H1 (cell line): ENCODE results near the gene TPST2. TPM values are rescaled to one million over a fixed set of nuclear protein-coding genes. Genes with fewer than 3 reads are reported as not detected.

Source experiments
- CTCF ChIA-PET: fragments of 300-600 bp; sonication (Branson Sonifier 250); formaldehyde crosslinking; loops from one replicate; lab custom pipeline; 2021; ENCODE audit not compliant: partially characterized antibody; lab: Charles Lee
- POLR2A ChIA-PET: fragments of 300-600 bp; sonication (Branson Sonifier 250); formaldehyde crosslinking; loops from one replicate; lab custom pipeline; 2021; ENCODE audit warnings: inconsistent platforms; ENCODE audit not compliant: partially characterized antibody; lab: Charles Lee
- DNase-seq, 2 experiments: peaks; one replicate each; pipeline versions ENCODE4 v3.0.0 to v3.0.0-alpha.2; 2010 to 2022; ENCODE audit warnings: low spot score in 2 of 2, low read depth in 1 of 2, mixed read lengths in 1 of 2
- FAIRE-seq: peaks from 2 replicates; lab custom pipeline; 2011; peaks lifted over from hg19 to GRCh38; lab: Jason Lieb, UNC
- H2AFZ ChIP-seq: 2 replicates; pipeline ENCODE4 v1.8.1; 2012; ENCODE audit warnings: low read length, inconsistent platforms
- H2AK5ac ChIP-seq: 2 replicates; pipeline ENCODE4 v1.6.1; 2013; ENCODE audit warnings: low read depth, low read length
- H2BK120ac ChIP-seq: replicated peaks from 2 replicates; pipeline ENCODE3; 2013; ENCODE audit warnings: low read depth, low read length, inconsistent platforms
- H2BK12ac ChIP-seq: 2 replicates; pipeline ENCODE4 v1.6.1; 2013; ENCODE audit warnings: low read depth, low read length
- H2BK15ac ChIP-seq: 2 replicates; pipeline ENCODE4 v1.6.1; 2013; ENCODE audit warnings: low read length
- H2BK20ac ChIP-seq: 2 replicates; pipeline ENCODE4 v1.6.1; 2013; ENCODE audit warnings: low read length
- H2BK5ac ChIP-seq: 2 replicates; pipeline ENCODE4 v1.6.1; 2013; ENCODE audit warnings: low read depth, low read length
- H3K14ac ChIP-seq: 2 replicates; pipeline ENCODE4 v1.6.1; 2013; ENCODE audit warnings: inconsistent platforms; ENCODE audit not compliant: insufficient read length
- H3K18ac ChIP-seq: 2 replicates; pipeline ENCODE4 v1.6.1; 2013; ENCODE audit warnings: low read length; ENCODE audit errors: extremely low read depth
- H3K23ac ChIP-seq: 2 replicates; pipeline ENCODE4 v1.6.1; 2013; ENCODE audit warnings: inconsistent platforms; ENCODE audit not compliant: insufficient read length
- H3K23me2 ChIP-seq: 2 replicates; pipeline ENCODE4 v1.6.1; 2013; ENCODE audit warnings: low read depth, low read length
- H3K27ac ChIP-seq: 2 replicates; pipeline ENCODE4 v1.6.1; 2011; ENCODE audit warnings: low read depth, low read length, inconsistent platforms
- H3K27me3 ChIP-seq, 4 experiments: replicated peaks in 1 of 4; 1 replicate in 1 of 4; 2 replicates in 3 of 4; pipeline versions ENCODE4 v1.6.1 to v1.8.1; 2011 to 2013; ENCODE audit warnings: low read length in 3 of 4, mild to moderate bottlenecking in 3 of 4, inconsistent platforms in 2 of 4, mixed read lengths in 2 of 4, moderate library complexity in 1 of 4; ENCODE audit not compliant: control insufficient read depth in 3 of 4, insufficient read depth in 3 of 4; ENCODE audit errors: extremely low read depth in 1 of 4
- H3K36me3 ChIP-seq, 4 experiments: 2 replicates each; pipeline versions ENCODE4 v1.6.1 to v1.8.1; 2011 to 2013; ENCODE audit warnings: mild to moderate bottlenecking in 4 of 4, low read length in 3 of 4, moderate library complexity in 2 of 4, control low read depth in 1 of 4, inconsistent platforms in 1 of 4; ENCODE audit not compliant: insufficient read depth in 4 of 4, control insufficient read depth in 2 of 4
- H3K4ac ChIP-seq: replicated peaks from 2 replicates; pipeline ENCODE3; 2013; ENCODE audit warnings: low read length, low read depth, mixed read lengths, inconsistent platforms; ENCODE audit not compliant: insufficient read length
- H3K4me1 ChIP-seq, 4 experiments: replicated peaks in 1 of 4; 1 replicate in 1 of 4; 2 replicates in 3 of 4; pipeline versions ENCODE4 v1.6.1 to v1.8.1; 2011 to 2013; ENCODE audit warnings: low read length in 3 of 4, inconsistent platforms in 2 of 4, mixed read lengths in 1 of 4; ENCODE audit not compliant: insufficient read depth in 4 of 4, control insufficient read depth in 3 of 4
- H3K4me2 ChIP-seq, 2 experiments: 2 replicates each; pipeline versions ENCODE4 v1.6.1 to v1.8.1; 2011 to 2013; ENCODE audit warnings: low read depth in 2 of 2, low read length in 2 of 2, control low read depth in 1 of 2, inconsistent platforms in 1 of 2, mild to moderate bottlenecking in 1 of 2; ENCODE audit not compliant: insufficient read depth in 1 of 2
- H3K4me3 ChIP-seq, 4 experiments: fragments of 200-600, 300-600 bp in 1 of 4; sonication (generic), shearing (Covaris generic), sonication (Bioruptor Twin) in 1 of 4; 2 replicates each; pipeline versions ENCODE4 v1.5.1 to v1.8.1; 2011 to 2016; ENCODE audit warnings: low read length in 4 of 4, low read depth in 3 of 4, control low read depth in 2 of 4, inconsistent platforms in 2 of 4, mild to moderate bottlenecking in 2 of 4, mixed read lengths in 1 of 4, moderate library complexity in 1 of 4; ENCODE audit not compliant: insufficient read depth in 2 of 4; ENCODE audit errors: extremely low read depth in 1 of 4
- H3K56ac ChIP-seq: replicated peaks from 2 replicates; pipeline ENCODE3; 2013; ENCODE audit warnings: low read depth, mild to moderate bottlenecking, mixed read lengths, low read length, inconsistent platforms; ENCODE audit not compliant: insufficient read length
- H3K79me1 ChIP-seq: 2 replicates; pipeline ENCODE4 v1.6.1; 2013; ENCODE audit warnings: low read depth, low read length, control low read depth
- H3K79me2 ChIP-seq, 2 experiments: 2 replicates each; pipeline versions ENCODE4 v1.6.1 to v1.8.1; 2012 to 2013; ENCODE audit warnings: low read length in 2 of 2, mild to moderate bottlenecking in 2 of 2, inconsistent platforms in 1 of 2; ENCODE audit not compliant: insufficient read depth in 2 of 2, control insufficient read depth in 1 of 2
- H3K9ac ChIP-seq, 4 experiments: replicated peaks in 1 of 4; 1 replicate in 1 of 4; 2 replicates in 3 of 4; pipeline versions ENCODE4 v1.6.1 to v1.8.1; 2011 to 2013; ENCODE audit warnings: low read depth in 3 of 4, low read length in 3 of 4, control low read depth in 2 of 4, mild to moderate bottlenecking in 2 of 4, moderate library complexity in 2 of 4, inconsistent platforms in 1 of 4; ENCODE audit errors: extremely low read depth in 1 of 4
- H3K9me3 ChIP-seq, 2 experiments: 2 replicates each; pipeline versions ENCODE4 v1.6.1 to v1.8.1; 2012 to 2013; ENCODE audit warnings: mild to moderate bottlenecking in 2 of 2, moderate library complexity in 2 of 2, control low read depth in 1 of 2, inconsistent platforms in 1 of 2, low read depth in 1 of 2, low read length in 1 of 2, mixed read lengths in 1 of 2; ENCODE audit not compliant: insufficient read depth in 2 of 2
- H4K20me1 ChIP-seq, 2 experiments: replicated peaks in 1 of 2; 2 replicates each; pipeline versions ENCODE3 to v1.8.1; 2011 to 2013; ENCODE audit warnings: inconsistent platforms in 2 of 2, low read length in 2 of 2, mild to moderate bottlenecking in 1 of 2; ENCODE audit not compliant: insufficient read depth in 2 of 2, control insufficient read depth in 1 of 2
- H4K5ac ChIP-seq: 2 replicates; pipeline ENCODE4 v1.6.1; 2013; ENCODE audit warnings: low read length, low read depth, mixed read lengths, inconsistent platforms; ENCODE audit not compliant: insufficient read length
- H4K8ac ChIP-seq: 2 replicates; pipeline ENCODE4 v1.8.0; 2013; ENCODE audit warnings: mild to moderate bottlenecking, moderate library complexity, low read length, inconsistent platforms; ENCODE audit not compliant: insufficient read depth; ENCODE audit errors: extremely low read depth
- H4K91ac ChIP-seq: replicated peaks from 2 replicates; pipeline ENCODE3; 2013; ENCODE audit warnings: low read length, mixed read lengths, inconsistent platforms; ENCODE audit not compliant: insufficient read length
- BCL11A ChIP-seq, 2 experiments: IDR thresholded peaks; one replicate each; pipeline ENCODE4 v1.6.1; 2011; ENCODE audit warnings: low read depth in 2 of 2, low read length in 2 of 2, mild to moderate bottlenecking in 2 of 2
- TEAD4 ChIP-seq: IDR thresholded peaks from 2 replicates; pipeline ENCODE4 v1.6.1; 2012; ENCODE audit warnings: low read depth, low read length, inconsistent platforms, mixed read lengths
- WGBS, 2 experiments: shearing (Covaris generic) in 1 of 2; methylation state at CpG; one replicate each; pipeline versions ENCODE4 v1.1.6 to v1.1.7; 2013 to 2015; ENCODE audit warnings: low lambda C conversion rate in 2 of 2, mixed read lengths in 2 of 2, inconsistent platforms in 1 of 2, low coverage in 1 of 2, missing lambda C conversion rate in 1 of 2; ENCODE audit not compliant: insufficient replicate concordance in 2 of 2, insufficient coverage in 1 of 2, insufficient read length in 1 of 2; ENCODE audit errors: extremely low coverage in 1 of 2, missing lambda C conversion rate in 1 of 2; 5-methylcytosine and 5-hydroxymethylcytosine counted together
- polyA plus RNA-seq, 7 experiments: library from polyadenylated mRNA; depleted of rRNA in 3 of 7; stranded (reverse) in 5 of 7; unstranded in 2 of 7; fragments of >200 nt in 5 of 7; fragments of 200-250 nt in 2 of 7; gene quantifications; 1 replicate in 5 of 7; 2 replicates in 1 of 7; 4 replicates in 1 of 7; pipeline versions ENCODE4 v1.2.1 to v1.2.3, GENCODE V29; 2011 to 2013; ENCODE audit warnings: missing spikeins in 2 of 7, mixed read lengths in 2 of 7
- total RNA-seq: library from RNA; stranded (reverse); fragmentation: NEBNext Ultra II Directional; extraction: Animal tissue kit (Norgen Biotek cat#: 25700); gene quantifications from 2 replicates; pipeline ENCODE4 v1.2.1, GENCODE V29; 2021

TPST2 gene
- total and polyA plus RNA-seq, 2 of the 8 experiments (the other 6 are each of a cell fraction or from before 2014, with no cell fraction given), result 58.8 to 143 TPM

GRCh38 chr22:26529345-26529744 is 60.6 kb downstream of the TPST2 start:
- CTCF ChIA-PET, result interaction anchor here (0.6 to 1.1 kb wide), 3 partner anchors 14 to 104 kb away, joined by 3 read pairs; no protein-coding TSS in a partner anchor
- Histone ChIP-seq H2BK20ac (no peak overlapping the region), H2AFZ (no peak overlapping the region)

More at GRCh38 chr22:26529345-26529744, 60.6 kb downstream of the TPST2 start:
- Histone ChIP-seq H3K4me1 (no peaks in the 10 kb centered on the region), H3K4me3 (no peak overlapping the region), H3K4ac (no peak overlapping the region), H2BK5ac (no peak overlapping the region), H2BK12ac (no peak overlapping the region), H3K36me3 (peaks cover 6 to 69% (median 41%) of the 10 kb centered on the region in 4 experiments; a peak in 6 of 8 replicates), H3K14ac (no peak overlapping the region), H3K23ac (no peak overlapping the region), H3K9ac (no peak overlapping the region), H2BK120ac (no peak overlapping the region), H4K91ac (no peak overlapping the region), H4K20me1 (peaks cover 0 to 6% of the 10 kb centered on the region in 2 experiments), H3K9me3 (no peaks in the 10 kb centered on the region), H4K5ac (no peak overlapping the region), H2AK5ac (no peak overlapping the region), H4K8ac (no peak overlapping the region), H3K79me1 (no peaks in the 10 kb centered on the region), H3K27ac (no peak overlapping the region), H3K4me2 (no peak overlapping the region), H3K27me3 (no peaks in the 10 kb centered on the region; a peak in 1 of 7 replicates), H2BK15ac (no peak overlapping the region), H3K18ac (no peak overlapping the region), H3K56ac (no peak overlapping the region), H3K79me2 (no peaks in the 10 kb centered on the region), H3K23me2 (no peaks in the 10 kb centered on the region)
- WGBS, 2 experiments, result 93% methylated on average over 2 of the region's 2 CpGs; no CpG with 5 or more reads in 1 of the 2 experiments
- POLR2A ChIA-PET, result interaction anchor here (1.0 to 1.3 kb wide), 2 partner anchors 15 to 24 kb away, joined by 3 read pairs; no protein-coding TSS in a partner anchor
- FAIRE-seq (no peak), DNase-seq (no peak)
- TF ChIP-seq BCL11A (IDR thresholded peaks at IDR 0.05; ENCODE audit: low read depth in 2 of 2, low read length in 2 of 2) (no peak), TEAD4 (no peak)
